H1 (cell line): Measurements from ENCODE around the gene SLC4A11. TPM values are rescaled to one million over a fixed set of nuclear protein-coding genes. Genes with fewer than 3 reads are reported as not detected.

Experiments used
- BACH1 ChIP-seq: IDR thresholded peaks from 2 replicates; pipeline ENCODE4 v1.6.1; 2012; ENCODE audit warnings: low read length, improper control_type of control experiment
- CHD7 ChIP-seq: fragments of 300-600 bp; sonication (generic); IDR thresholded peaks from 2 replicates; pipeline ENCODE4 v1.7.1; 2012; ENCODE audit warnings: low read length, moderate library complexity, mild to moderate bottlenecking, inconsistent platforms; ENCODE audit not compliant: insufficient replicate concordance
- KDM1A ChIP-seq: fragments of 200-600, 300-600 bp; sonication (generic); IDR thresholded peaks from 2 replicates; pipeline ENCODE4 v1.7.1; 2016; ENCODE audit warnings: mild to moderate bottlenecking, low read length, borderline replicate concordance
- polyA plus RNA-seq, 7 experiments: library from polyadenylated mRNA; depleted of rRNA in 3 of 7; stranded (reverse) in 5 of 7; unstranded in 2 of 7; fragments of >200 nt in 5 of 7; fragments of 200-250 nt in 2 of 7; gene quantifications; 1 replicate in 5 of 7; 2 replicates in 1 of 7; 4 replicates in 1 of 7; pipeline versions ENCODE4 v1.2.1 to v1.2.3, GENCODE V29; 2011 to 2013; ENCODE audit warnings: missing spikeins in 2 of 7, mixed read lengths in 2 of 7
- total RNA-seq: library from RNA; stranded (reverse); fragmentation: NEBNext Ultra II Directional; extraction: Animal tissue kit (Norgen Biotek cat#: 25700); gene quantifications from 2 replicates; pipeline ENCODE4 v1.2.1, GENCODE V29; 2021

The SLC4A11 gene
- total and polyA plus RNA-seq, 2 of the 8 experiments (the other 6 are each of a cell fraction or from before 2014, with no cell fraction given), result 11.9 to 32.3 TPM

- TF ChIP-seq CHD7 (no peak), BACH1 (no peak), KDM1A (no peak)
- TF ChIP-seq, all 59 proteins: peak for 0
Observed at GRCh38 chr20:3229798-3230197, 9.2 kb downstream of the SLC4A11 start (continued).
